NCI-H187 treated with DMSO at 0.1 percent for 48 hours (cell line): ENCODE data around the gene CREBRF.
"Not testable (repeated sequence)": the region's sequence is repeated elsewhere in the genome, so short reads cannot be mapped to it uniquely, and the experiment has no call there.

Source experiments
- DNase-seq: peaks from one replicate; lab custom pipeline; 2025; lab: John Stamatoyannopoulos, UW

The CREBRF gene

GRCh38 chr5:173039188-173039587 is 17.0 kb upstream of the CREBRF start:
- DNase-seq: no peak

- no peak for DNase-seq
These were observed 16.2 kb upstream of the CREBRF start for GRCh38 chr5:173039964-173040363.

GRCh38 chr5:173041881-173042762 is 14.0 kb upstream of the CREBRF start:
- no peak for DNase-seq

- DNase-seq: no peak
These were observed 13.4 kb upstream of the CREBRF start for GRCh38 chr5:173042763-173043107.

- DNase-seq: no peak
These were observed 10.7 kb upstream of the CREBRF start for GRCh38 chr5:173045474-173045873.

- not testable (repeated sequence) for DNase-seq
These were observed 8.9 kb upstream of the CREBRF start for GRCh38 chr5:173047096-173047837.

GRCh38 chr5:173047838-173048105 is 8.4 kb upstream of the CREBRF start:
- no peak for DNase-seq

GRCh38 chr5:173050791-173051190 is 5.4 kb upstream of the CREBRF start:
- DNase-seq: no peak

- no peak for DNase-seq
These were observed 4.4 kb upstream of the CREBRF start for GRCh38 chr5:173051746-173052145.

GRCh38 chr5:173053041-173053440 is 3.1 kb upstream of the CREBRF start:
- no peak for DNase-seq

GRCh38 chr5:173055042-173055721 is 970 bp upstream of the CREBRF start:
- DNase-seq: no peak

- no peak for DNase-seq
These were observed 500 bp upstream of the CREBRF start for GRCh38 chr5:173055722-173055982.

- DNase-seq: no peak
These were observed 570 bp downstream of the CREBRF start for GRCh38 chr5:173056783-173057061.

GRCh38 chr5:173057062-173057924 is 1.1 kb downstream of the CREBRF start:
- peak; percentile 71 for DNase-seq

GRCh38 chr5:173062141-173062540 is 6.0 kb downstream of the CREBRF start:
- DNase-seq: no peak

GRCh38 chr5:173065155-173065554 is 9.0 kb downstream of the CREBRF start:
- DNase-seq: no peak

GRCh38 chr5:173069671-173070070 is 13.5 kb downstream of the CREBRF start:
- no peak for DNase-seq

GRCh38 chr5:173075137-173075843 is 19.1 kb downstream of the CREBRF start:
- no peak for DNase-seq

- no peak for DNase-seq
These were observed 19.8 kb downstream of the CREBRF start for GRCh38 chr5:173075970-173076369.

GRCh38 chr5:173076471-173076870 is 20.3 kb downstream of the CREBRF start:
- DNase-seq: not testable (repeated sequence)

- no peak for DNase-seq
These were observed 22.7 kb downstream of the CREBRF start for GRCh38 chr5:173078878-173079277.

- no peak for DNase-seq
These were observed 33.4 kb downstream of the CREBRF start for GRCh38 chr5:173089581-173089980.
